Measurements from ENCODE around the gene ZMYND15.

The ZMYND15 gene

GRCh38 chr17:4753392-4753791, 13.8 kb downstream of the ZMYND15 start:
- Histone ChIP-seq H2AFZ (ENCODE audit: low read depth, low read length) (no peak overlapping the region), H3K4me2 (ENCODE audit: low read length, poor library complexity, severe bottlenecking) (no peak overlapping the region), H4K91ac (ENCODE audit: low read length) (no peak overlapping the region), H3K23ac (ENCODE audit: low read length in 2 of 2) (no peak overlapping the region), H3K4ac (ENCODE audit: low read depth in 1 of 2, low read length in 2 of 2) (no peak overlapping the region), H4K8ac (ENCODE audit: low read length) (no peak overlapping the region), H2BK120ac (ENCODE audit: low read depth, low read length) (no peak overlapping the region), H2BK15ac (ENCODE audit: low read depth, poor library complexity, severe bottlenecking) (no peak overlapping the region), H3K9ac (ENCODE audit: low read length) (no peak overlapping the region), H3K18ac (ENCODE audit: low read depth in 1 of 2, low read length in 2 of 2) (no peak overlapping the region), H3K36me3 (ENCODE audit: control insufficient read depth in 1 of 2, insufficient read depth in 2 of 2, low read depth in 1 of 2, low read length in 2 of 2) (no peaks in the 10 kb centered on the region), H3K4me3 (ENCODE audit: insufficient read depth in 1 of 2, low read depth in 1 of 2, low read length in 2 of 2) (no peak overlapping the region), H2BK5ac (ENCODE audit: low read depth, low read length, poor library complexity, severe bottlenecking) (no peak overlapping the region), H3K27ac (ENCODE audit: low read length, poor library complexity, severe bottlenecking) (no peak overlapping the region), H3K4me1 (ENCODE audit: control insufficient read depth, insufficient read depth, low read depth, low read length) (no peaks in the 10 kb centered on the region), H3K27me3 (ENCODE audit: control insufficient read depth in 1 of 2, insufficient read depth in 1 of 2, low read length in 2 of 2) (peaks cover 35 to 80% of the 10 kb centered on the region in 2 experiments), H3K9me3 (ENCODE audit: control insufficient read depth, low read length) (no peaks in the 10 kb centered on the region), H2AK5ac (ENCODE audit: low read length, severe bottlenecking) (no peak overlapping the region), H3K79me1 (replicated peaks; ENCODE audit: low read length, poor library complexity, severe bottlenecking) (no peaks in the 10 kb centered on the region), H3K14ac (ENCODE audit: low read length in 2 of 2) (no peak overlapping the region), H2BK12ac (ENCODE audit: low read length in 2 of 2) (no peak overlapping the region)
- no peak for DNase-seq
- WGBS, result no CpG with 5 or more reads among the region's 1 CpG

- Histone ChIP-seq H2BK120ac (ENCODE audit: low read depth, low read length) (no peak overlapping the region), H3K9ac (ENCODE audit: low read length) (no peak overlapping the region), H2BK15ac (ENCODE audit: low read depth, poor library complexity, severe bottlenecking) (no peak overlapping the region), H2AK5ac (ENCODE audit: low read length, severe bottlenecking) (no peak overlapping the region), H3K9me3 (ENCODE audit: control insufficient read depth, low read length) (no peaks in the 10 kb centered on the region), H3K23ac (ENCODE audit: low read length in 2 of 2) (no peak overlapping the region), H2AFZ (ENCODE audit: low read depth, low read length) (no peak overlapping the region), H3K4me2 (ENCODE audit: low read length, poor library complexity, severe bottlenecking) (no peak overlapping the region), H3K27me3 (ENCODE audit: control insufficient read depth in 1 of 2, insufficient read depth in 1 of 2, low read length in 2 of 2) (peaks cover 20 to 48% of the 10 kb centered on the region in 2 experiments), H4K91ac (ENCODE audit: low read length) (no peak overlapping the region), H3K36me3 (ENCODE audit: control insufficient read depth in 1 of 2, insufficient read depth in 2 of 2, low read depth in 1 of 2, low read length in 2 of 2) (no peaks in the 10 kb centered on the region), H3K4me1 (ENCODE audit: control insufficient read depth, insufficient read depth, low read depth, low read length) (no peaks in the 10 kb centered on the region), H3K27ac (ENCODE audit: low read length, poor library complexity, severe bottlenecking) (no peak overlapping the region), H3K4ac (ENCODE audit: low read depth in 1 of 2, low read length in 2 of 2) (no peak overlapping the region), H3K79me1 (replicated peaks; ENCODE audit: low read length, poor library complexity, severe bottlenecking) (no peaks in the 10 kb centered on the region), H2BK5ac (ENCODE audit: low read depth, low read length, poor library complexity, severe bottlenecking) (no peak overlapping the region), H3K18ac (ENCODE audit: low read depth in 1 of 2, low read length in 2 of 2) (no peak overlapping the region), H3K4me3 (ENCODE audit: insufficient read depth in 1 of 2, low read depth in 1 of 2, low read length in 2 of 2) (no peak overlapping the region), H2BK12ac (ENCODE audit: low read length in 2 of 2) (no peak overlapping the region), H4K8ac (ENCODE audit: low read length) (no peak overlapping the region), H3K14ac (ENCODE audit: low read length in 2 of 2) (no peak overlapping the region)
- WGBS, result 95% methylated on average over 10 of the region's 10 CpGs
- no peak for DNase-seq
Measured at GRCh38 chr17:4759776-4760236, 20.2 kb downstream of the ZMYND15 start.

GRCh38 chr17:4764595-4764994, 25.0 kb downstream of the ZMYND15 start:
- Histone ChIP-seq H3K4me2 (ENCODE audit: low read length, poor library complexity, severe bottlenecking) (no peak overlapping the region), H3K23ac (ENCODE audit: low read length in 2 of 2) (no peak overlapping the region), H2BK5ac (ENCODE audit: low read depth, low read length, poor library complexity, severe bottlenecking) (no peak overlapping the region), H3K4ac (ENCODE audit: low read depth in 1 of 2, low read length in 2 of 2) (no peak overlapping the region), H3K27ac (ENCODE audit: low read length, poor library complexity, severe bottlenecking) (no peak overlapping the region), H2AFZ (ENCODE audit: low read depth, low read length) (no peak overlapping the region), H4K91ac (ENCODE audit: low read length) (no peak overlapping the region), H3K9me3 (ENCODE audit: control insufficient read depth, low read length) (no peaks in the 10 kb centered on the region), H3K14ac (ENCODE audit: low read length in 2 of 2) (no peak overlapping the region), H4K8ac (ENCODE audit: low read length) (no peak overlapping the region), H2BK120ac (ENCODE audit: low read depth, low read length) (no peak overlapping the region), H2AK5ac (ENCODE audit: low read length, severe bottlenecking) (no peak overlapping the region), H2BK12ac (ENCODE audit: low read length in 2 of 2) (no peak overlapping the region), H3K9ac (ENCODE audit: low read length) (no peak overlapping the region), H3K18ac (ENCODE audit: low read depth in 1 of 2, low read length in 2 of 2) (no peak overlapping the region), H3K79me1 (replicated peaks; ENCODE audit: low read length, poor library complexity, severe bottlenecking) (no peaks in the 10 kb centered on the region), H3K4me1 (ENCODE audit: control insufficient read depth, insufficient read depth, low read depth, low read length) (no peaks in the 10 kb centered on the region), H3K4me3 (ENCODE audit: insufficient read depth in 1 of 2, low read depth in 1 of 2, low read length in 2 of 2) (no peak overlapping the region), H2BK15ac (ENCODE audit: low read depth, poor library complexity, severe bottlenecking) (no peak overlapping the region), H3K27me3 (ENCODE audit: control insufficient read depth in 1 of 2, insufficient read depth in 1 of 2, low read length in 2 of 2) (peaks cover 5 to 14% of the 10 kb centered on the region in 2 experiments), H3K36me3 (ENCODE audit: control insufficient read depth in 1 of 2, insufficient read depth in 2 of 2, low read depth in 1 of 2, low read length in 2 of 2) (no peaks in the 10 kb centered on the region)
- no peak for DNase-seq
- 82% methylated on average over 3 of the region's 3 CpGs for whole genome bisulfite sequencing

- no peak overlapping the region for H3K9ac ChIP-seq (ENCODE audit: low read length)
- H3K18ac ChIP-seq (ENCODE audit: low read depth in 1 of 2, low read length in 2 of 2), result no peak overlapping the region
- H3K79me1 ChIP-seq (replicated peaks; ENCODE audit: low read length, poor library complexity, severe bottlenecking), result no peaks in the 10 kb centered on the region
- no peak overlapping the region for H2AK5ac ChIP-seq (ENCODE audit: low read length, severe bottlenecking)
- H3K27ac ChIP-seq (ENCODE audit: low read length, poor library complexity, severe bottlenecking), result no peak overlapping the region
- H3K36me3 ChIP-seq (ENCODE audit: control insufficient read depth in 1 of 2, insufficient read depth in 2 of 2, low read depth in 1 of 2, low read length in 2 of 2), result no peaks in the 10 kb centered on the region
- 83% methylated on average over 2 of the region's 3 CpGs for WGBS
- no peak overlapping the region for H2BK120ac ChIP-seq (ENCODE audit: low read depth, low read length)
- H3K4me3 ChIP-seq (ENCODE audit: insufficient read depth in 1 of 2, low read depth in 1 of 2, low read length in 2 of 2), result no peak overlapping the region
- no peaks in the 10 kb centered on the region for H3K4me1 ChIP-seq (ENCODE audit: control insufficient read depth, insufficient read depth, low read depth, low read length)
- H4K91ac ChIP-seq (ENCODE audit: low read length), result no peak overlapping the region
- no peak overlapping the region for H2AFZ ChIP-seq (ENCODE audit: low read depth, low read length)
- H3K4ac ChIP-seq (ENCODE audit: low read depth in 1 of 2, low read length in 2 of 2), result no peak overlapping the region
- H3K14ac ChIP-seq (ENCODE audit: low read length in 2 of 2), result no peak overlapping the region
- peaks cover 9 to 15% of the 10 kb centered on the region in 2 experiments for H3K27me3 ChIP-seq (ENCODE audit: control insufficient read depth in 1 of 2, insufficient read depth in 1 of 2, low read length in 2 of 2)
- no peak for DNase-seq
- no peaks in the 10 kb centered on the region for H3K9me3 ChIP-seq (ENCODE audit: control insufficient read depth, low read length)
- H3K23ac ChIP-seq (ENCODE audit: low read length in 2 of 2), result no peak overlapping the region
- no peak overlapping the region for H2BK12ac ChIP-seq (ENCODE audit: low read length in 2 of 2)
- no peak overlapping the region for H2BK5ac ChIP-seq (ENCODE audit: low read depth, low read length, poor library complexity, severe bottlenecking)
- no peak overlapping the region for H2BK15ac ChIP-seq (ENCODE audit: low read depth, poor library complexity, severe bottlenecking)
- no peak overlapping the region for H3K4me2 ChIP-seq (ENCODE audit: low read length, poor library complexity, severe bottlenecking)
- no peak overlapping the region for H4K8ac ChIP-seq (ENCODE audit: low read length)
Measured at GRCh38 chr17:4766201-4766600, 26.6 kb downstream of the ZMYND15 start.
